ENCODE data around the gene PLSCR3.

DNA sequence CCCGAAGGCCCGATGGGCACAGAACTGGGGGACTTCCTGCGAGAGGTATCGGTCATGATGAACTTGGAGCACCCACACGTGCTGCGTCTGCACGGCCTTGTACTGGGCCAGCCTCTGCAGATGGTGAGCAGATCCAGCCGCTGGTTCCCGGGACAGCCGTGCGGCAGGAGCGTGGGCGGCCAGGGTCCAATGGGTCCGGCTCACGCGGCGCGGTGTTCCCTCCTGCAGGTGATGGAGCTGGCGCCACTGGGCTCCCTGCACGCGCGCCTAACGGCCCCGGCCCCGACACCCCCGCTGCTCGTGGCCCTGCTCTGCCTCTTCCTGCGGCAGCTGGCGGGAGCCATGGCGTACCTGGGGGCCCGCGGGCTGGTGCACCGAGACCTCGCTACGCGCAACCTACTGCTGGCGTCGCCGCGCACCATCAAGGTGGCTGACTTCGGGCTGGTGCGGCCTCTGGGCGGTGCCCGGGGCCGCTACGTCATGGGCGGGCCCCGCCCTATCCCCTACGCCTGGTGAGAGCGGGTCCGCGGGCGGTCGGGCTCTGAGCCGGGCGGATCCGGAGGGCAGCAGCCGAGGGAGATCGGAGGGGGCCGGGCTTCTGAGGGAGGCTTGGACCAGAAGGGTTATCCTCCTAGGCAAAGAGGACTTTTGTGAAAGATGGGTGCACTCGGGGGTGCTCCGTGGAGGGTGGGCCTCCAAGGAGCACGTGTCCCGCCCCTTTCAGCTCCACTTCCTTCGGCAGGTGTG lies 10.4 kb downstream of the PLSCR3 start:
- TF ChIP-seq, protein P1, sequence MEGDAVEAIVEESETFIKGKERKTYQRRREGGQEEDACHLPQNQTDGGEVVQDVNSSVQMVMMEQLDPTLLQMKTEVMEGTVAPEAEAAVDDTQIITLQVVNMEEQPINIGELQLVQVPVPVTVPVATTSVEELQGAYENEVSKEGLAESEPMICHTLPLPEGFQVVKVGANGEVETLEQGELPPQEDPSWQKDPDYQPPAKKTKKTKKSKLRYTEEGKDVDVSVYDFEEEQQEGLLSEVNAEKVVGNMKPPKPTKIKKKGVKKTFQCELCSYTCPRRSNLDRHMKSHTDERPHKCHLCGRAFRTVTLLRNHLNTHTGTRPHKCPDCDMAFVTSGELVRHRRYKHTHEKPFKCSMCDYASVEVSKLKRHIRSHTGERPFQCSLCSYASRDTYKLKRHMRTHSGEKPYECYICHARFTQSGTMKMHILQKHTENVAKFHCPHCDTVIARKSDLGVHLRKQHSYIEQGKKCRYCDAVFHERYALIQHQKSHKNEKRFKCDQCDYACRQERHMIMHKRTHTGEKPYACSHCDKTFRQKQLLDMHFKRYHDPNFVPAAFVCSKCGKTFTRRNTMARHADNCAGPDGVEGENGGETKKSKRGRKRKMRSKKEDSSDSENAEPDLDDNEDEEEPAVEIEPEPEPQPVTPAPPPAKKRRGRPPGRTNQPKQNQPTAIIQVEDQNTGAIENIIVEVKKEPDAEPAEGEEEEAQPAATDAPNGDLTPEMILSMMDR (IDR thresholded peaks at IDR 0.05; ENCODE audit: low read length): no peak
- no peak for TF ChIP-seq EZH2 (IDR thresholded peaks at IDR 0.05; ENCODE audit: borderline replicate concordance, low read length)

Measured in OCI-LY1 (cell line).